ENCODE results near the gene RBM47. TPM values are rescaled to one million over a fixed set of nuclear protein-coding genes. Genes with fewer than 3 reads are reported as not detected.
"Not testable (repeated sequence)": the region's sequence is repeated elsewhere in the genome, so short reads cannot be mapped to it uniquely, and the experiment has no call there.

RBM47 gene
- total and polyA plus RNA-seq, 2 experiments from 2014 or later, result 35.6 to 139 TPM

DNA sequence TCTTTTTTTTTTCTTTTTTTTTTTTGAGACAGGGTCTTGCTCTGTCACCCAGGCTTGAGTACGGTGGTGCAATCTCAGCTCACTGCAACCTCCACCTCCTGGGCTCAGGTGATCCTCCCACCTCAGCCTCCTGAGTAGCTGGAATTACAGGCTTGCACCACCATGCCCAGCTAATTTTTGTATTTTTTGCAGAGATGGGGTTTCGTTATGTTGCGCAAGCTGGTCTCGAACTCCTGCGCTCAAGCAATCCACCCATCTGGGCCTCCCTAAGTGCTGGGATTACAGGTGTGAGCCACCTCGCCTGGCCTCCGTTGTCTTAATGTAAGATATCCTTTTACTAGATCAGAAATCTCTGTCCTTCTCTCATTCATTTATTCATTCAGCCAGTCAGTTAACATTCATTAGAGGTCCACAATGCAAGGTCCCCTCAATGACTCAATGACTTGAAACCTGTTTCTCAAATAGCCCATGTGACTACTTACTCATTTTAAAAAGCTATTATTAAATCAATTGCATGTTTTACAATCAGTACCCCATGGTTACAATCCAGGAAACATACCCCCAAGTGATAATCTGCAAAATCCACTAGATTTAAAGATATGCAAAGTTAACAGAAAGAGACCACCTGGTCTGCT, 68.0 kb downstream of the RBM47 start:
- Histone ChIP-seq H3K27ac (ENCODE audit: low read depth) (0 out of 2 replicates have a peak overlapping the region, but pooled peaks have one; percentile 59), H3K79me2 (replicated peaks; ENCODE audit: insufficient read depth) (peaks cover 100% of the 10 kb centered on the region), H4K20me1 (replicated peaks; ENCODE audit: insufficient read depth) (peaks cover 30% of the 10 kb centered on the region), H3K4me1 (ENCODE audit: insufficient read depth) (peaks cover 17% of the 10 kb centered on the region)
- H3K9me2 ChIP-seq (ENCODE audit: insufficient read depth); H3K36me3 Mint-ChIP-seq (ENCODE audit: low read depth); H3K27me3 ChIP-seq (ENCODE audit: insufficient read depth); H3K4me3 Mint-ChIP-seq; H3K27me3 Mint-ChIP-seq (ENCODE audit: insufficient read depth, low read depth, poor library complexity); H3K4me2 ChIP-seq; H3K4me3 ChIP-seq; DNase-seq (ENCODE audit: low spot score); H3F3A ChIP-seq (replicated peaks; ENCODE audit: low read depth); ATAC-seq; H2AFZ ChIP-seq; H3K9me3 Mint-ChIP-seq; H3K36me3 ChIP-seq (ENCODE audit: insufficient read depth): not testable (repeated sequence)
- peak overlapping the region; percentile 92 for H3K27ac Mint-ChIP-seq
- H3K4me1 Mint-ChIP-seq, result peaks cover 37% of the 10 kb centered on the region

DNA sequence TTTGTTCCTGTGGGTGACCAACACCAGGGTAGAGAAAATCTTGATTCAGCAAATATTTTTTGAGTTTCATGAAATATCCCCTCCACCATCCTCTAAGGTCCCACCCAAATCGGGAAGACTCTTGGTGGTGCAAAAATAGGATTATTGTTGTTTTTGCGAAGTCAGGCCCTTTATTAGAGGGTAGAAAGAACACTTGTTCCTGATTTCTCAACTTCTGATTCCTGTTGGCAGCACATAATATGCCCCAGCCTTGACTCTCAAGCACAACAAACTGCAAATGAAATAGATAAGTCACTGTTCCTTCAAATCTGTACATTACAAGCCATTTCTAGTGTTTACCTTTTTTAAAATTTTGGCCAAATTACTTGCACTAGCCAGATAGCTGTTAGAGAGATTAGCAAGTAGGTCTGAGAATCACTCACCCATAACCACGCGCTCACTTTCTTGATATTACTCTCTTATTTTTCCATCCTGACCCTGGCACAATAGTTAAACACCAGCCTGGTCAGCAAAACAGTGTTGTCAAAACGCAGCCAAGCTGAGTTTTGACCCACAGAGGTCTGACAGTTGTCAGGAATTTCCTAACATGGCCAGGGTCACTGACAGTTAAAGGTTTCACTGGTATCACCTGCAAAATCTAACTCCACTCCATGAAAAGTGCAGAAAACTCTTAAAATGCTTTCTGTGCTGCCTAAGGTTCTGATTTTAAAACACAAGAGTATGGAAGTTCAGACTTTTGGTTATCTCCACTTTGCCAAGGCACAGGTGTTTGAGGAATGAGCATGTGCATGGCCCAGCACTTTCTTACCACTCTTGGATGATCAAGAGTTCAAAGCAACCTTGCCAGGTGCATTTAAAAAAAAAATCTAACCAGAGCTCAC, 69.8 kb downstream of the RBM47 start:
- ATAC-seq (no peak), DNase-seq (ENCODE audit: low spot score) (no peak)
- H3K36me3 ChIP-seq (ENCODE audit: insufficient read depth), result no peaks in the 10 kb centered on the region
- no peaks in the 10 kb centered on the region for H3K27me3 ChIP-seq (ENCODE audit: insufficient read depth)
- no peak overlapping the region for H3K4me2 ChIP-seq
- no peaks in the 10 kb centered on the region for H3K9me3 Mint-ChIP-seq
- peaks cover 100% of the 10 kb centered on the region for H3K79me2 ChIP-seq (replicated peaks; ENCODE audit: insufficient read depth)
- H3K27me3 Mint-ChIP-seq (ENCODE audit: insufficient read depth, low read depth, poor library complexity), result no peaks in the 10 kb centered on the region
- H3K4me1 Mint-ChIP-seq, result peaks cover 31% of the 10 kb centered on the region
- H3K36me3 Mint-ChIP-seq (ENCODE audit: low read depth), result peaks cover 9% of the 10 kb centered on the region; the same call in 2 of the 3 replicates
- peak overlapping the region; percentile 66 for H3K27ac ChIP-seq (ENCODE audit: low read depth)
- peak overlapping the region; percentile 9; the same call in 1 of the 2 replicates for H3K27ac Mint-ChIP-seq
- H2AFZ ChIP-seq, result no peak overlapping the region
- H3K4me1 ChIP-seq (ENCODE audit: insufficient read depth), result peaks cover 6% of the 10 kb centered on the region
- H3K9me2 ChIP-seq (ENCODE audit: insufficient read depth), result no peaks in the 10 kb centered on the region
- H3K4me3 ChIP-seq, result no peak overlapping the region
- no peak overlapping the region for H3K4me3 Mint-ChIP-seq
- H3F3A ChIP-seq (replicated peaks; ENCODE audit: low read depth), result peaks cover 9% of the 10 kb centered on the region; the same call in 1 of the 2 replicates
- H4K20me1 ChIP-seq (replicated peaks; ENCODE audit: insufficient read depth), result peaks cover 20% of the 10 kb centered on the region
- TF ChIP-seq EZH2 (IDR thresholded peaks at IDR 0.05; ENCODE audit: low read depth, unreplicated experiment), result no peak
- TF ChIP-seq POLR2AphosphoS5 (IDR thresholded peaks at IDR 0.05; ENCODE audit: low read depth), result no peak
- no peak for TF ChIP-seq CREB1 (CRISPR knock-in tag; IDR thresholded peaks at IDR 0.05; ENCODE audit: low read depth)
- TF ChIP-seq ETS1 (IDR thresholded peaks at IDR 0.05), result no peak
- TF ChIP-seq ZNF114 (CRISPR knock-in tag; IDR thresholded peaks at IDR 0.05), result no peak
- no peak for TF ChIP-seq CTCF (conservative IDR thresholded peaks at IDR 0.05; ENCODE audit: low read depth in 2 of 2)
- no peak for TF ChIP-seq ZNF331 (CRISPR knock-in tag; IDR thresholded peaks at IDR 0.05; ENCODE audit: low read depth)
- TF ChIP-seq, protein P1, sequence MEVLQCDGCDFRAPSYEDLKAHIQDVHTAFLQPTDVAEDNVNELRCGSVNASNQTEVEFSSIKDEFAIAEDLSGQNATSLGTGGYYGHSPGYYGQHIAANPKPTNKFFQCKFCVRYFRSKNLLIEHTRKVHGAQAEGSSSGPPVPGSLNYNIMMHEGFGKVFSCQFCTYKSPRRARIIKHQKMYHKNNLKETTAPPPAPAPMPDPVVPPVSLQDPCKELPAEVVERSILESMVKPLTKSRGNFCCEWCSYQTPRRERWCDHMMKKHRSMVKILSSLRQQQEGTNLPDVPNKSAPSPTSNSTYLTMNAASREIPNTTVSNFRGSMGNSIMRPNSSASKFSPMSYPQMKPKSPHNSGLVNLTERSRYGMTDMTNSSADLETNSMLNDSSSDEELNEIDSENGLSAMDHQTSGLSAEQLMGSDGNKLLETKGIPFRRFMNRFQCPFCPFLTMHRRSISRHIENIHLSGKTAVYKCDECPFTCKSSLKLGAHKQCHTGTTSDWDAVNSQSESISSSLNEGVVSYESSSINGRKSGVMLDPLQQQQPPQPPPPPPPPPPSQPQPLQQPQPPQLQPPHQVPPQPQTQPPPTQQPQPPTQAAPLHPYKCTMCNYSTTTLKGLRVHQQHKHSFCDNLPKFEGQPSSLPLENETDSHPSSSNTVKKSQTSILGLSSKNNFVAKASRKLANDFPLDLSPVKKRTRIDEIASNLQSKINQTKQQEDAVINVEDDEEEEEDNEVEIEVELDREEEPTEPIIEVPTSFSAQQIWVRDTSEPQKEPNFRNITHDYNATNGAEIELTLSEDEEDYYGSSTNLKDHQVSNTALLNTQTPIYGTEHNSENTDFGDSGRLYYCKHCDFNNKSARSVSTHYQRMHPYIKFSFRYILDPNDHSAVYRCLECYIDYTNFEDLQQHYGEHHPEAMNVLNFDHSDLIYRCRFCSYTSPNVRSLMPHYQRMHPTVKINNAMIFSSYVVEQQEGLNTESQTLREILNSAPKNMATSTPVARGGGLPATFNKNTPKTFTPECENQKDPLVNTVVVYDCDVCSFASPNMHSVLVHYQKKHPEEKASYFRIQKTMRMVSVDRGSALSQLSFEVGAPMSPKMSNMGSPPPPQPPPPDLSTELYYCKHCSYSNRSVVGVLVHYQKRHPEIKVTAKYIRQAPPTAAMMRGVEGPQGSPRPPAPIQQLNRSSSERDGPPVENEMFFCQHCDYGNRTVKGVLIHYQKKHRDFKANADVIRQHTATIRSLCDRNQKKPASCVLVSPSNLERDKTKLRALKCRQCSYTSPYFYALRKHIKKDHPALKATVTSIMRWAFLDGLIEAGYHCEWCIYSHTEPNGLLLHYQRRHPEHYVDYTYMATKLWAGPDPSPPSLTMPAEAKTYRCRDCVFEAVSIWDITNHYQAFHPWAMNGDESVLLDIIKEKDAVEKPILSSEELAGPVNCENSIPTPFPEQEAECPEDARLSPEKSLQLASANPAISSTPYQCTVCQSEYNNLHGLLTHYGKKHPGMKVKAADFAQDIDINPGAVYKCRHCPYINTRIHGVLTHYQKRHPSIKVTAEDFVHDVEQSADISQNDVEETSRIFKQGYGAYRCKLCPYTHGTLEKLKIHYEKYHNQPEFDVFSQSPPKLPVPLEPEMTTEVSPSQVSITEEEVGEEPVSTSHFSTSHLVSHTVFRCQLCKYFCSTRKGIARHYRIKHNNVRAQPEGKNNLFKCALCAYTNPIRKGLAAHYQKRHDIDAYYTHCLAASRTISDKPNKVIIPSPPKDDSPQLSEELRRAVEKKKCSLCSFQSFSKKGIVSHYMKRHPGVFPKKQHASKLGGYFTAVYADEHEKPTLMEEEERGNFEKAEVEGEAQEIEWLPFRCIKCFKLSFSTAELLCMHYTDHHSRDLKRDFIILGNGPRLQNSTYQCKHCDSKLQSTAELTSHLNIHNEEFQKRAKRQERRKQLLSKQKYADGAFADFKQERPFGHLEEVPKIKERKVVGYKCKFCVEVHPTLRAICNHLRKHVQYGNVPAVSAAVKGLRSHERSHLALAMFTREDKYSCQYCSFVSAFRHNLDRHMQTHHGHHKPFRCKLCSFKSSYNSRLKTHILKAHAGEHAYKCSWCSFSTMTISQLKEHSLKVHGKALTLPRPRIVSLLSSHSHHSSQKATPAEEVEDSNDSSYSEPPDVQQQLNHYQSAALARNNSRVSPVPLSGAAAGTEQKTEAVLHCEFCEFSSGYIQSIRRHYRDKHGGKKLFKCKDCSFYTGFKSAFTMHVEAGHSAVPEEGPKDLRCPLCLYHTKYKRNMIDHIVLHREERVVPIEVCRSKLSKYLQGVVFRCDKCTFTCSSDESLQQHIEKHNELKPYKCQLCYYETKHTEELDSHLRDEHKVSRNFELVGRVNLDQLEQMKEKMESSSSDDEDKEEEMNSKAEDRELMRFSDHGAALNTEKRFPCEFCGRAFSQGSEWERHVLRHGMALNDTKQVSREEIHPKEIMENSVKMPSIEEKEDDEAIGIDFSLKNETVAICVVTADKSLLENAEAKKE (CRISPR knock-in tag; IDR thresholded peaks at IDR 0.05), result no peak
- TF ChIP-seq STAT1 (IDR thresholded peaks at IDR 0.05; ENCODE audit: unreplicated experiment), result no peak

All from GM23338 (cell line).